K562 (cell line): ENCODE results near the gene HES5. TPM values are rescaled to one million over a fixed set of nuclear protein-coding genes. Genes with fewer than 3 reads are reported as not detected.

Source experiments
- RERE ChIP-seq: sonication (generic); formaldehyde crosslinking; IDR thresholded peaks from 2 replicates; pipeline ENCODE4 v1.8.0; 2023; ENCODE audit warnings: missing genetic modification reagents, mild to moderate bottlenecking, borderline replicate concordance
- SMC3 ChIP-seq: conservative IDR thresholded peaks from 2 replicates; pipeline ENCODE4 v1.6.1; 2011; ENCODE audit warnings: low read depth, low read length, improper control_type of control experiment; ENCODE audit not compliant: insufficient read depth
- polyA plus RNA-seq, 8 experiments: library from polyadenylated mRNA; depleted of rRNA in 4 of 8; stranded (reverse) in 5 of 8; unstranded in 3 of 8; fragments of >200 nt; fragmentation: Nextera tagmentation in 2 of 8; fragmentation: Illumina TruSeq in 1 of 8; extraction: Ambion mirVana in 2 of 8; extraction: Trizol in 1 of 8; gene quantifications; 2 replicates each; pipeline versions ENCODE4 v1.2.1 to v1.2.3, GENCODE V29; 2011 to 2014; ENCODE audit warnings: inconsistent platforms in 1 of 8, missing spikeins in 1 of 8
- total RNA-seq, 7 experiments: library from RNA; depleted of rRNA in 6 of 7; stranded (reverse); fragments of >200 nt in 6 of 7; fragmentation: Illumina TruSeq in 2 of 7; extraction: Trizol in 2 of 7; gene quantifications; 2 replicates each; pipeline versions ENCODE4 v1.2.1 to v1.2.3, GENCODE V29; 2011 to 2021; ENCODE audit warnings: low replicate concordance in 1 of 7
- TF ChIP-seq, protein P1 (sequence below), 3 experiments: fragments of 200-800 bp in 1 of 3; sonication (Bioruptor generic) in 1 of 3; sonication (generic) in 1 of 3; formaldehyde crosslinking in 1 of 3; IDR thresholded peaks; 2 replicates each; pipeline versions ENCODE4 v1.6.1 to v1.8.0; 2016 to 2022; ENCODE audit warnings: mild to moderate bottlenecking in 2 of 3, missing compliant biosample characterization in 2 of 3, missing genetic modification characterization in 2 of 3, missing genetic modification reagents in 1 of 3

Gene HES5
- total and polyA plus RNA-seq, 9 of the 15 experiments (the other 6 are each of a cell fraction or from before 2014, with no cell fraction given), result not detected

DNA sequence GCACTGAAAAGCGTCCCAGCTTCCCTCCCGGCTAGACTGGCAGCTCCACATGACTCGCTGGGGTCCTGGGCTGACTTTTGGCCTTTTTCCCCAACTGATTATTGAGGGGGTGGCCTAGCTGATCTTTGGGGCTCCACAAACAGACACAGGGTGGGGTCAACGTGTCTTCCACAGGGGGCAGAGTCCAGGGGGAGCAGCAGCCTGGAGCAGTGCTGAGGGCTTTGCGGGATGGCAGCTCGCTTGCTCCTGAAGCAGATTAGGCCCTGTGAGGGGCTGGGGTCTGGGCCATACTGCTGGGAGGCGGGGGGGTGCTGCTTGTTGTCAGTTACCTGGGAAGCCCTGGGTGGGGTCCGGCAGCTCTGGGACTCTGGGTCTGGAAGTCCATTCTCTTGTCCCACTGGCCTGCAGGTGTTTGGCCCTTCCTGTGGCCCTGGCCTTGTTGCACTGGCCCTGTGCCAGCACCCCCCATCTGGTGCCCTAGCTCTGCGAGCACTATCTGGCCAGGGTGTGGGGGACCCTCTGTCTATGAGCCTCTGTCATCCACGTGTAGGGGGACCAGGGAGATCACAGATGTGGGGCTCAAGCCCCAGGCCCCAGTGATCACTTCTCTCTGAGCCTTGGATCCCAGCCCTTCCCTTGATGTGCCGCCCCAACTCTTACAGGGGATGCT lies 12.3 kb upstream of the HES5 start (continued):
- TF ChIP-seq RERE (CRISPR knock-in tag) (no peak), SMC3 (no peak)
- TF ChIP-seq, protein P1, sequence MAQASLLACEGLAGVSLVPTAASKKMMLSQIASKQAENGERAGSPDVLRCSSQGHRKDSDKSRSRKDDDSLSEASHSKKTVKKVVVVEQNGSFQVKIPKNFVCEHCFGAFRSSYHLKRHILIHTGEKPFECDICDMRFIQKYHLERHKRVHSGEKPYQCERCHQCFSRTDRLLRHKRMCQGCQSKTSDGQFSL (CRISPR knock-in tag; IDR thresholded peaks at IDR 0.05), result peak; percentile 71; the same call in 1 of the 2 replicates
- TF ChIP-seq, protein P1 (tag; IDR thresholded peaks at IDR 0.05), result no peak
